ENCODE data around the gene TSPOAP1.

Gene TSPOAP1

GRCh38 chr17:58328195-58329034 lies at the start of gene TSPOAP1:
TSS of gene TSPOAP1 (minus strand) at chr17:58328795. CDS start at chr17:58327920, 875 bp downstream.
- TF ChIP-seq ZFP3 (CRISPR knock-in tag; IDR thresholded peaks at IDR 0.05) (no peak), CREB5 (CRISPR knock-in tag; IDR thresholded peaks at IDR 0.05; ENCODE audit: low read depth) (no peak), CSDC2 (CRISPR knock-in tag; IDR thresholded peaks at IDR 0.05) (no peak), CSRNP3 (CRISPR knock-in tag; IDR thresholded peaks at IDR 0.05) (no peak)
- no peak for ATAC-seq

- no peak for ATAC-seq
- no peak for TF ChIP-seq GLIS3 (CRISPR knock-in tag; IDR thresholded peaks at IDR 0.05)
- TF ChIP-seq ZFP3 (CRISPR knock-in tag; IDR thresholded peaks at IDR 0.05): no peak
- TF ChIP-seq ISL1 (CRISPR knock-in tag; IDR thresholded peaks at IDR 0.05): no peak
- no peak for TF ChIP-seq ARNTL (CRISPR knock-in tag; IDR thresholded peaks at IDR 0.05; ENCODE audit: borderline replicate concordance, low read depth)
Measured at GRCh38 chr17:58377661-58378060, 49.1 kb upstream of the TSPOAP1 start.

- no peak for ATAC-seq
Measured at GRCh38 chr17:58377093-58377601, 48.6 kb upstream of the TSPOAP1 start.

More at GRCh38 chr17:58377093-58377601, 48.6 kb upstream of the TSPOAP1 start:
- TF ChIP-seq ZFP3 (CRISPR knock-in tag; IDR thresholded peaks at IDR 0.05) (no peak), PATZ1 (CRISPR knock-in tag; IDR thresholded peaks at IDR 0.05; ENCODE audit: borderline replicate concordance) (no peak), ZNF565 (CRISPR knock-in tag; conservative IDR thresholded peaks at IDR 0.05; ENCODE audit: low read depth) (no peak), GLIS3 (CRISPR knock-in tag; IDR thresholded peaks at IDR 0.05) (no peak), ZNF70 (CRISPR knock-in tag; IDR thresholded peaks at IDR 0.05) (no peak), ARNTL (CRISPR knock-in tag; IDR thresholded peaks at IDR 0.05; ENCODE audit: borderline replicate concordance, low read depth) (no peak), OSR1 (CRISPR knock-in tag; IDR thresholded peaks at IDR 0.05) (no peak), TSHZ2 (CRISPR knock-in tag; IDR thresholded peaks at IDR 0.05) (no peak), ZNF8 (CRISPR knock-in tag; IDR thresholded peaks at IDR 0.05) (no peak), CSDC2 (CRISPR knock-in tag; IDR thresholded peaks at IDR 0.05) (no peak), CREB5 (CRISPR knock-in tag; IDR thresholded peaks at IDR 0.05; ENCODE audit: low read depth) (no peak), ZFP30 (CRISPR knock-in tag; IDR thresholded peaks at IDR 0.05) (no peak), SNAI2 (CRISPR knock-in tag; IDR thresholded peaks at IDR 0.05) (no peak), ESRRG (CRISPR knock-in tag; IDR thresholded peaks at IDR 0.05) (no peak), CSRNP3 (CRISPR knock-in tag; IDR thresholded peaks at IDR 0.05) (no peak), TCF4 (CRISPR knock-in tag; IDR thresholded peaks at IDR 0.05; ENCODE audit: borderline replicate concordance) (no peak), RARB (CRISPR knock-in tag; IDR thresholded peaks at IDR 0.05) (no peak), BACH2 (CRISPR knock-in tag; IDR thresholded peaks at IDR 0.05; ENCODE audit: borderline replicate concordance) (no peak)
